ENCODE measurements around the gene RAD51D.
"Not testable (repeated sequence)": the region's sequence is repeated elsewhere in the genome, so short reads cannot be mapped to it uniquely, and the experiment has no call there.

Gene RAD51D

DNA sequence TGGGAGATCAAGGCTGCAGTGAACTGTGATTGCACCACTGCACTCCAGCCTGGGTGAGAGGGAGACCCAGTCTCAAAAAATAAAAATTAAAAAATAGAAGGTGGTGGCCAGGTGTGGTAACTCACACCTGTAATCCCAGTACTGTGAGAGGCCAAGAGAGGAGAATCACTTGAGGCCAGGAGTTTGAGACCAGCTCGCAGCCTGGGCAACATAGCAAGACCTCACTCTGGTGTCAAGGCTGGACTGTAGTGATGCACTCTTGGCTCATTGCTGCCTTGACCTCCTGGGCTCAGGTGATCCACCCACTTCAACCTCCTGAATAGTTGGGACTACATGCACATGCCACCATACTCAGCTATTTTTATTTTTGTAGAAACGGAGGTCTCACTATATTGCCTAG, 69.5 kb downstream of the RAD51D start:
- WGBS, 2 experiments (ENCODE audit: insufficient coverage in 2 of 2) = 100% methylated on average over 1 to 2 of the region's 2 CpGs
- H3K27ac ChIP-seq (ENCODE audit: low read depth, low read length, severe bottlenecking) = no peak overlapping the region
- peaks cover 36% of the 10 kb centered on the region for H3K4me1 ChIP-seq (ENCODE audit: control insufficient read depth, insufficient read depth, low read length, poor library complexity, severe bottlenecking)
- no peak overlapping the region for H3K4me3 ChIP-seq (ENCODE audit: extremely low read depth, insufficient read depth, low read length, poor library complexity, severe bottlenecking)
- no peaks in the 10 kb centered on the region for H3K36me3 ChIP-seq (ENCODE audit: control insufficient read depth, insufficient read depth, low read length)
- no peaks in the 10 kb centered on the region for H3K9me3 ChIP-seq (ENCODE audit: control insufficient read depth, low read length)

DNA sequence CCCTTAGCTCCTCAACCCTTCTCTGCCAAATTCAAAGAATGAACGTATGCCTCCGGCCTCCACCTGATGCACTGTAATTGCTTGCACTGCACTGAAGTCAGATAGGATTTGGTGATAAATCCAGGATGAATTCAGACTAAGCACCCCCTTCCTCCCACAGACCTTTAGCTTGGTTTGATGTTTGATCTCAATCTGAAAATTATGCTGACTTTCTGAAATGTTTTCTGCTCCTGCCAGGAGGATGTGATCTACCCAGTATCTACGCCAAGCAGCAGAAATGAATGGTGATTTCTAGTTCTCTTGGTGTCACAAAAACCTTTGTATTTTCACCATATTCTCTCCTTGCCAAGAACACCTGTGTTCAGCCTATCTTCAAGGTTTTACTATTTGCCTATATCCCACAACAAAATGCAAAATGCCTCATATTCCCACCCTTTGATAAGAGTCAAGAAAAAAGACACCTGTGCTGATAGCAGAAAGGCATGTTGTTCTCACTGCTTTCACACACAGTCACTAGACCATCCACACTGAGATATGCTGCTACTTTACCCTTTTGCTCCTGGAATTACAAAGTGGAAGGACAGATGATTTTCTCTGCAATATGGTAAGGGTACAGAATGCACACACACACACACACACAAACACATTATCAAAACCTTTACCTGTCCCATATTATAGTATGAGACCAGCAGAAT, 70.8 kb downstream of the RAD51D start:
- Histone ChIP-seq H3K4me3 (ENCODE audit: extremely low read depth, insufficient read depth, low read length, poor library complexity, severe bottlenecking) (no peak overlapping the region), H3K27ac (ENCODE audit: low read depth, low read length, severe bottlenecking) (no peak overlapping the region), H3K4me1 (ENCODE audit: control insufficient read depth, insufficient read depth, low read length, poor library complexity, severe bottlenecking) (peaks cover 36% of the 10 kb centered on the region), H3K36me3 (ENCODE audit: control insufficient read depth, insufficient read depth, low read length) (no peaks in the 10 kb centered on the region), H3K9me3 (ENCODE audit: control insufficient read depth, low read length) (no peaks in the 10 kb centered on the region)
- 80 to 100% methylated on average over 1 of the region's 3 CpGs for WGBS, 2 experiments (ENCODE audit: insufficient coverage in 2 of 2)

DNA sequence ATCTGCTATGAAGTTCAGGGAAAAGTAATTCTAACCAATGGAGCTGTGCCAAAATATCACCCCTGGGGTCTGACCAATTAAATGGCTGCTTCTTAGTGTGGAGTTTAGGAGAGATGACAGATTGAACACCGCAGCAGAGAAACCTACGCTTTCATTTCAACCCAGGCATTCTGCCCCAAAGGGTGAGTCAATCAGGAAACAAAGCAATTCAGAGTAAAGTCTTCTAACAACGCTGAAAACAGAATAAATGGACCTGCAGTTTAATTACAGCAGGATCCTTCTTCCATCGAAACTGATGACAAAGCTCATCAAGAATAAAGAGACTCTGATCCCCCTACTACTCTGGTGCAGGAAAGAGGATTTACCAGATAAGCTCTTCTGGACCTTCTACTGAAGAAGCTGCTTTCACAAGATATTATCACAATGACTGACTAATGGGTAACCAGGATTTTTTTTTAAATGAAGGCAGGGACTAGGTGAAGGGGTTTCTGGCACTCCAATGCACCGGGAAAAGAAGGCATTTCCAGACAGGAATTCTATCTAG, 72.8 kb downstream of the RAD51D start:
- Histone ChIP-seq H3K9me3 (ENCODE audit: control insufficient read depth, low read length) (no peaks in the 10 kb centered on the region), H3K4me1 (ENCODE audit: control insufficient read depth, insufficient read depth, low read length, poor library complexity, severe bottlenecking) (peaks cover 30% of the 10 kb centered on the region), H3K4me3 (ENCODE audit: extremely low read depth, insufficient read depth, low read length, poor library complexity, severe bottlenecking) (no peak overlapping the region), H3K27ac (ENCODE audit: low read depth, low read length, severe bottlenecking) (peak overlapping the region; percentile 25), H3K36me3 (ENCODE audit: control insufficient read depth, insufficient read depth, low read length) (no peaks in the 10 kb centered on the region)
- 97 to 100% methylated on average over 1 to 4 of the region's 5 CpGs for WGBS, 2 experiments (ENCODE audit: insufficient coverage in 2 of 2)

DNA sequence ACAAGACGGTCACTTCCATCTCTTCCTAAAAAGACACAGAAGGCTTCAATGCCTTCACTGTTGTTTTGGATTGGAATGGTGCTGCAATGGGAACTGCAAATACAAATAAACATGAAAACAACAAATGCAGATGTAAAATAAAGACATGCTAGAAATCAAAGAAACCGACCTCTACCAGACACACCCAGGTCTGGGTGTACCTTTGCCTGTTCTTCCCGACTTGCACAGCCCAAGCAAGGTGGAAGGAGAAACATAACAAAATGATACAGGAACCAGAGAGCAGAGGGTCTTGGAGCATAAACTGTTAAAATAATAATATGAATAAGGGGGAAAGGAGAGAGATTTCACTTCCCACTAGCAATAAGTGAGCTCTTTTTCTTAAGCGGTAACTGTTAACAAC, 73.4 kb downstream of the RAD51D start:
- Histone ChIP-seq H3K9me3 (ENCODE audit: control insufficient read depth, low read length) (no peaks in the 10 kb centered on the region), H3K27ac (ENCODE audit: low read depth, low read length, severe bottlenecking) (no peak overlapping the region), H3K4me3 (ENCODE audit: extremely low read depth, insufficient read depth, low read length, poor library complexity, severe bottlenecking) (no peak overlapping the region), H3K36me3 (ENCODE audit: control insufficient read depth, insufficient read depth, low read length) (no peaks in the 10 kb centered on the region), H3K4me1 (ENCODE audit: control insufficient read depth, insufficient read depth, low read length, poor library complexity, severe bottlenecking) (peaks cover 25% of the 10 kb centered on the region)
- WGBS, 2 experiments (ENCODE audit: insufficient coverage in 2 of 2) = 100% methylated on average over 1 of the region's 4 CpGs; no CpG with 5 or more reads in 1 of the 2 experiments

DNA sequence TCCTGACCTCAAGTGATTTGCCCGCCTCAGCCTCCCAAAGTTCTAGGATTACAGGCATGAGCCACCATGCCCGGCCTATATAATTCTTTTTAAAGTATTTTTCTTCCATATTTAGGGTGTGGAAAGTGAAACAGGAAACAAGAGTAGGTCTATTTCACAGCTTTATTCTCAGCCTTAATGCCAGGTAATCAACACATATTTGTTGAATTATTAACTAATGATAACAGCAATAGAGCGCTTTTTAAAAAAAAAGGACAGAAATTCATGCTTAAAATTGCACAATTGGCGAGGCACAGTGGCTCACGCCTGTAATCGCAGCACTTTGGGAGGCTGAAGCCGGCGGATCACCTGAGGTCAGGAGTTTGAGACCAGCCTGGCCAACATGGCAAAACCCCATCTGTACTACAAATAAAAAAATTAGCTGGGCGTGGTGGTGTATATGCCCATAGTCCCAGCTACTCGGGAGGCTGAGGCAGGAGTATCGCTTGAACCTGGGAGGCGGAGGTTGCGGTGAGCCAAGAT, 74.1 kb downstream of the RAD51D start:
- 88 to 92% methylated on average over 11 of the region's 13 CpGs for WGBS, 2 experiments (ENCODE audit: insufficient coverage in 2 of 2)
- not testable (repeated sequence) for H3K36me3 ChIP-seq (ENCODE audit: control insufficient read depth, insufficient read depth, low read length); H3K27ac ChIP-seq (ENCODE audit: low read depth, low read length, severe bottlenecking); H3K9me3 ChIP-seq (ENCODE audit: control insufficient read depth, low read length); H3K4me3 ChIP-seq (ENCODE audit: extremely low read depth, insufficient read depth, low read length, poor library complexity, severe bottlenecking)
- H3K4me1 ChIP-seq (ENCODE audit: control insufficient read depth, insufficient read depth, low read length, poor library complexity, severe bottlenecking) = peaks cover 17% of the 10 kb centered on the region

DNA sequence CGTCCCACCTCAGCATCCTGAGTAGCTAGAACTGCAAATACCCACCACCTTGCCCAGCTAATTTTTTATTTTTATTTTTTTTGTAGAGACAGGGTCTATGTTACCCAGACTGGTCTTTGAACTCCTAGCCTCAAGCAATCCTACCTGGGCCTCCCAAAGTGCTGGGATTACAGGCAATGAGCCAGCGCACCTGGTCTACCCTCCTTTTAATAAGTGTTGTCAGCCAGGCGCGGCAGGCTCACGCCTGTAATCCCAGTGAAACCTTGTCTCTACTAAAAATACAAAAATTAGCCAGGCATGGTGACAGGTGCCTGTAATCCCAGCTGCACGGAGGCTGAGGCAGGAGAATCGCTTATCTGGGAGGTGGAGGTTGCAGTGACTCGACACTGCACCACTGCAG, 75.5 kb downstream of the RAD51D start:
- H3K36me3 ChIP-seq (ENCODE audit: control insufficient read depth, insufficient read depth, low read length) = no peaks in the 10 kb centered on the region
- peaks cover 17% of the 10 kb centered on the region for H3K4me1 ChIP-seq (ENCODE audit: control insufficient read depth, insufficient read depth, low read length, poor library complexity, severe bottlenecking)
- WGBS, 2 experiments (ENCODE audit: insufficient coverage in 2 of 2) = 93 to 99% methylated on average over 7 of the region's 8 CpGs
- H3K27ac ChIP-seq (ENCODE audit: low read depth, low read length, severe bottlenecking) = no peak overlapping the region
- no peak overlapping the region for H3K4me3 ChIP-seq (ENCODE audit: extremely low read depth, insufficient read depth, low read length, poor library complexity, severe bottlenecking)
- H3K9me3 ChIP-seq (ENCODE audit: control insufficient read depth, low read length) = no peaks in the 10 kb centered on the region

All from mesodermal cell (in vitro differentiated cells).